NK-92 treated with Interleukin-12 subunit alpha and Interleukin-12 subunit beta, amount 100 ng/mL, for 24 hours (cell line): ENCODE results near the gene CSHL1.
"Not testable (repeated sequence)": the region's sequence is repeated elsewhere in the genome, so short reads cannot be mapped to it uniquely, and the experiment has no call there.

ENCODE experiments used
- DNase-seq: peaks from one replicate; lab custom pipeline; 2025; lab: John Stamatoyannopoulos, UW

The CSHL1 gene

DNA sequence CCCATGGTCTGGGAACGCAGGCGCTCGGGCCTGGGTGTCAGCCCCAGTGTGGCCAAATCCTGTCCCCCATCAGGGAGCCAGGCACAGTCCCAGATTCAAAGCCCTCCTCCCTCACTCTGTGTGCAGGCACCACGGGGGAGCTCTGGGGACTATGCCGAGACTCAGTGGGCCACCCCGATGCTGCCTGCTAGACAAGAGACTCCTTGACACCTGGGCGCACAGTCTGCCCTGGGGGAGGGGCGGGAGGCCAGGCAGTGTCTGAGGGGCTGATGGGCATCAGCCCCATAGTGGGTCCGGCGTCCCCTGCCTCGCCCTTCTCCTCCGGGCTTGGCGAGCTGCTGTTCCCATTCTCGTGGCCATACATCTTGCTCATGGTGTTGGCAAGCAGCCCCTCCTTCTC, 29.5 kb upstream of the CSHL1 start:
- no peak for DNase-seq

GRCh38 chr17:63939884-63940283, 28.8 kb upstream of the CSHL1 start:
- no peak for DNase-seq

- DNase-seq = no peak
Measured at GRCh38 chr17:63939401-63939800, 28.3 kb upstream of the CSHL1 start.

DNA sequence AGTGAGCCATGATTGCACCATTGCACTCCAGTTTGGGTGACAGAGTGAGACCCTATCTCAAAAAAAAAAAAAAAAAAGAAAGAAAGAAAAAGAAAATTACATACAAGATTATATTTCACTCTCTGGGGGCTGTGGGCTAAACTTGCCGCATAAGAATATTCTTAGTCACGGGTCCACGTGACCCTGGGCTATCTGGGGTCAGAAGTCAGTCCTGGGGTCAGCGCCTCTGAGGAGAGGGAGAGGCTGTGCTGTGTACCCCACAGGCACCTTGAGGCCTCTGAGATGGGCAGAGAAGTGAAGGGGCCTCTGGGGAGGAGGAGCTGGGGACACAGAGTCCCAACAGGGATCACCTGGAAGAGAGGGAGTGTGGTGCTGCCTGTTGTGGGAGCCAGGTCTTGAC, 26.9 kb upstream of the CSHL1 start:
- no peak for DNase-seq

DNA sequence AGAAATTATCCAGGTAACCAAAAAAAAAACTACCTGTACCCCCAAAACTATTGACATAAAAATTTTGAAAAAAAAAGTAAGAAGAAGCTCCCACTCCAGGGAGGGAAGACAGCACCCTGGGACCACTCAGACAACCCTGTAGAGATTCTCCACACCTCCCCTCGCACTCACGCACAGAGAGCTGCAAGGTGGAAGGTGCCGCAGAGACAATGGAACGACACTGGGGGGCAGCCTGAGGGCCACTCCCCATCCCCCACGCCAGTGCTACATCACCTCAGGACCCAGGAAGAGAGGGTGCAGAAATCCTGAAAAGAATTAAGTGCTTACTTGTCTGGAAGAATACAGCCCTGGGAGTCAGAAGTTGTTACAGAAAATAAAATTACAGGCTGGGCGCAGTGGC, 26.3 kb upstream of the CSHL1 start:
- no peak for DNase-seq

DNA sequence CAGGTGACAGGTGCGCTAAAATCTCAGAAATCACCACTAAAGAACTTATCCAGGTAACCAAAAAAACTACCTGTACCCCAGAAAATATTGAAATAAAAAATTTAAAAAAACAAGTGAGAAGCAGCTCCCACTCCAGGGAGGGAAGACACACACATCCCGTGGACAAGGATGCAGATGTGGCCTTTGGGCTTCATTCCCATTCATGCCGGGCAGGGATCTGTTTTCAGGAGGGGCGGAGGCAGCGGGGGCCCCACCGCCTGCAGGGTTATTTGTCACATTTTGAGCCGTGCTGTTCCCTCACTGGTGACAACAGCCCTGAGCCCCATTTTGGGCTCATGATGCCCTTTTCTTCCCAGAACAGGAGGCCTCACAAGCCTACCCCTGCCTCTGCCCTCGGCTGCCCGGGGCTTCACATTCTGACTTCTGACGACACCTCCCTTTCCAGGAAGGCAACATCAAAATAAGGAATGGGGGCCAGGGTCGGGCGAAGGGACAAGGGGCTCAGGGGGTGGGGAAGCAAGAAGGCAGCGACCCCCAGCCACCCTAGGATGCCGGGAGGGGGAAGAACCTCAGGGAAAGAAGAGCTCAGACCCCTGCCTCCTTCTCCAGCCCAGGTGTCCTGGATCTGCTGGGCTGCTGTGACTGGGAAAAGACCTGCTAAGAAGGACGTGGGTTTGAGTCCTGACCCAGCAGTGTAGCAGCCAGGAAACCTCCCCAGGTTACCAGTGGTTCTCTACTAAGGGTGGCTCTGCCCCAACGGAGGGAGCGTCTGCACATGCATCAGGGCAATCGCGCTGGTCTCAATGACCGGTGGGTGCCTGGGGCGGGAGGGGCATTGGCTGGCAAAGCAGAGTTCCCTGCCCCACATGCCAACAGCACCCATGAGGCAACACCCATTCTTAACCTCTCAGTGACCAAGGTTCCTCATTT, 23.4 kb upstream of the CSHL1 start:
- no peak for DNase-seq

DNA sequence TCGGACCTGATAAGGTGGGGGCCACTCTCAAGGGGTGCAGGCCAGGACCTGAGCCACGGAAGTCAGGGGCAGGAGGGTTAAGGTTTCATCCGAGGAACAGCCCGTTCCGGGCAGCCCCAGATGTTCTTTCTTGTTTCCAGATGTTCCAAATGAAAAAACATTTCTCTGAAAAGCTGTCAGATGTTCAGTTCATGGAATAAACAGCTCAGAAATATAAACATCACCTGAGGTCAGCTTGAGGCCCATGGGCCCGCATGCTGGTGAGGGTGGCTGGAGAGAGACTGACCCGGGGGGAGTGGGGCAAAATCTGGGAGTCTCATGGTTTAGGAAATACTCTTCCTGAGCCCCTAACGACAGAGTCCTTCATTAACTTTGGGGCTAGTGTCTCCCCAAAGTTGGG, 22.5 kb upstream of the CSHL1 start:
- DNase-seq = no peak

GRCh38 chr17:63932721-63933120, 21.7 kb upstream of the CSHL1 start:
- no peak for DNase-seq

GRCh38 chr17:63931981-63932561, 21.0 kb upstream of the CSHL1 start, which contains the start of gene CD79B:
TSS of gene CD79B (minus strand) at chr17:63932331. CDS start at chr17:63932261, 70 bp downstream.
- DNase-seq = no peak

- DNase-seq = no peak
Measured at GRCh38 chr17:63930951-63931575, 20.0 kb upstream of the CSHL1 start.

DNA sequence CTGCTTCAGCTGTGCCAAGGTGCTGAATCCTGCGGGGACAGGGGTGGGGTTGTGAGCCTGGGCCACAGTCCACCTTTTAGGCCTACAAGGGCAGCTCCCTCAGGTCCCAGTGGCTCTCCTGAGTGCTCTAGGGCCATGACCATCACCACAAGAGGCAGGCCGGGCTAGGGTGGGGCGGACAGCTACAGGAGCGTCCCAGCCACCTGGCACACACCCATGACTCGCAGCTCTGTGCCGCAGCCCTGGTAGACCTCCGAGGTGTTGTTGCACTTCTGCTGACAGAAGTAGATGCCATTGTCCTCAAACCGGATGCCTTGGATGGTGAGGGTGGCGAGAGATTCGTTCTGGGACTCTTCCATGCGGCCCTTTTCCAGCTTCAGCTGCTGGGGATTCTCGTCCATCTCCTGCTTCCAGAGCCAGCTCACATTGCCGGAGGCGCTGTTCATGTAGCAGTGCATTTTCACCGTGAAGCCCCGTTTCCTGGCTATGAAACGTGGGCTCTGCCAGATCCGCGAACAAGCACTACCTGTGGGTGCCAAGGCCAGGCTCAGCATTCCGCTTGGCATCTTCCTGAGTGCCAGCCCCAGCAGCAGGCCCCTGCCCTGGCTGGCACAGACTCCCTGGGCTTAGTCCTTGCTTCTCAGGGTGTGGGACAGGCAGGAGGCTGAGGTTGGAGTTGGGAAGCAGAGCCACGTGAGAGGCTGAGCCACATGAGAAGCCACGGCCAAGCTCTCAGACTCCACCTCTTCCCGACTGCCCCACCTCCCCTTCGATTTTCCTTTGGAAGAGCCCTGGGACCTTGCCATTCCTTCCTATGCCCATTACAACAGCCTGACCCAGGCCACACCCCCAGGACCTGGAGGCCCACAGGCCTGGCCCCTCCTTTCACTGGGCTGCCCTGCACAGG, 19.1 kb upstream of the CSHL1 start:
- no peak for DNase-seq

GRCh38 chr17:63928966-63929695, 18.1 kb upstream of the CSHL1 start:
- no peak for DNase-seq

GRCh38 chr17:63928172-63928666, 17.2 kb upstream of the CSHL1 start:
- no peak for DNase-seq

GRCh38 chr17:63927464-63928171, 16.6 kb upstream of the CSHL1 start:
- no peak for DNase-seq

DNA sequence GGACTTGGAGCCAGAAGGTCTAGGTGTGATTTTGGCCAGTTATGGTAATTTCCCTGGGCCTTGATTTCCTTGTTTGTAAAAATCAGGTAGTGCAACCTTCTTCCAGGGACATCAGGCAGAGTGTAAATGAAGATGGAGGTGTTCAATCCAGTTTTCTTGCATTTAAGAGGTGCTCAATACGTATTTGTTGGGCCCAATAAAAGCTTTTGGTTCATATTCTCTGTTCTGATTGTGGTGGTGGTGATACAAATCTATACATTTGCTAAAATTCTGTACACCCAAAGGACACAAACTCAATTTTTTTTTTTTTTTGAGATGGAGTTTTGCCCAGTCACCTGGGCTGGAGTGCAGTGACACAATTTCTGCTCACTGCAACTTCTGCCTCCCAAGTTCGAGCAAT, 15.1 kb upstream of the CSHL1 start:
- no peak for DNase-seq

GRCh38 chr17:63925615-63926014, 14.6 kb upstream of the CSHL1 start:
- DNase-seq = no peak

- not testable (repeated sequence) for DNase-seq
Measured at GRCh38 chr17:63922402-63922801, 11.3 kb upstream of the CSHL1 start.

DNA sequence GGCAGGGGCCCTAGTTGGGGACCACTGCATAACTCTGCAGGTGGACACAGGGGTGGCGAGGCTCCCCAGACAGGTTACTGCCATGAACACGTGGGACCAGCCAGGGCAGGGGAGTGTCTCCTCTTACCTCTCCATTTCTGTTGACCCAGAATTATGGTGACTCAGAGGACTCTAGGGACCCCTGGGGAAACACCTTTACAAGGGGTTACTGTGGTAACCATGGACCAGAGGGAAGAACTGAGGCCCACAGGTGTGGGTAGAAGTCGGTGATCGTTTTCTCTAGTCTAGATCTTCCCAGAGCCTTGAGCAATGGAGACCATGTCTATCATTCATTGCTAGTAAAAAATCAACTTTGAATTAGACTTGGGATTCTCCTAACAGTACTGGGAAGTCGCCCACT, 9.7 kb upstream of the CSHL1 start:
- not testable (repeated sequence) for DNase-seq

- DNase-seq = not testable (repeated sequence)
Measured at GRCh38 chr17:63920050-63920449, 9.0 kb upstream of the CSHL1 start.

GRCh38 chr17:63919311-63919723, 8.3 kb upstream of the CSHL1 start:
- DNase-seq = peak; percentile 22
